Body of pancreas (tissue), 4 donors: ENCODE results near the gene MGAT4B.

Source experiments
- POLR2A ChIP-seq, 3 donors: fragments of 450-650 bp; IDR thresholded peaks; one replicate each; pipeline ENCODE4 v1.6.1; 2016; ENCODE audit warnings: antibody characterized with exemption in 3 of 3, mild to moderate bottlenecking in 2 of 3
- TF ChIP-seq, protein P1 (sequence below), 7 experiments: fragments of 450-650 bp in 4 of 7; fragments of 200-600 bp in 3 of 7; sonication (generic) in 3 of 7; IDR thresholded peaks; one replicate each; pipeline ENCODE4 v1.5.1; 2016 to 2019; ENCODE audit warnings: antibody characterized with exemption in 7 of 7

DNA sequence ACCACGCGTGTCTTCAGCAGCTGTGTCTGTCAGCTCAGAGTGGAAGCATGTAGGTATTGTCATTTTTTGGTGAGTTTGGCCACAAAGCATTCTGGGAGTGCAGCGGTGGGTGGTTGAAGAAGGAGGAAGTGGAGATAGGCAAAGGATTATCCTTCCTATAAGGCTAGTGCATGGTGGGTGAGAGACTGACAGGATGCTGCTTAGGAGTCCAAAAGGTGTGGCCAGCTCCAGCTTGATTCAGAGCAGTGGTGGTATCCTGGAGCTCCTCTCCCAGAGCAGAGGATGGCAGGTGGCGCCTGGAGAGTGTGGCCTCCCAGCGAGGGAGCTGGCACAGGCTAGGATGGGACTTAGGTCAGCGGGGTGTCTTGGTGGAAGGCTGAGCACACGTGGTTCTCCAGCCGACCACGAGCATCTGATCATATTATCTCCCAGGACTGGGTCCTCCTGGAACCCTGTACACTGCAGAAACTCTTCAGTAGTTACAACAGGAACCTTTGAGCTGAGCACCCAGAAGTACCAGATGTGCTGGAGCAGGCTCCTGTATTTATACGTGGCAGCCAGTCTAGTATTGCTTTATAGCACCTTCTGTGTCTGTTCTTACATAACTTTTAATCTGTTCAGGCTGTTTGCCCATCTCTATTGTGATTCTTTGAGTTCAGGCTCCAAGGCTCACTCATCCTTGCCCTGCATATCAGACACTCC lies 44.4 kb downstream of the MGAT4B start:
- TF ChIP-seq, protein P1, sequence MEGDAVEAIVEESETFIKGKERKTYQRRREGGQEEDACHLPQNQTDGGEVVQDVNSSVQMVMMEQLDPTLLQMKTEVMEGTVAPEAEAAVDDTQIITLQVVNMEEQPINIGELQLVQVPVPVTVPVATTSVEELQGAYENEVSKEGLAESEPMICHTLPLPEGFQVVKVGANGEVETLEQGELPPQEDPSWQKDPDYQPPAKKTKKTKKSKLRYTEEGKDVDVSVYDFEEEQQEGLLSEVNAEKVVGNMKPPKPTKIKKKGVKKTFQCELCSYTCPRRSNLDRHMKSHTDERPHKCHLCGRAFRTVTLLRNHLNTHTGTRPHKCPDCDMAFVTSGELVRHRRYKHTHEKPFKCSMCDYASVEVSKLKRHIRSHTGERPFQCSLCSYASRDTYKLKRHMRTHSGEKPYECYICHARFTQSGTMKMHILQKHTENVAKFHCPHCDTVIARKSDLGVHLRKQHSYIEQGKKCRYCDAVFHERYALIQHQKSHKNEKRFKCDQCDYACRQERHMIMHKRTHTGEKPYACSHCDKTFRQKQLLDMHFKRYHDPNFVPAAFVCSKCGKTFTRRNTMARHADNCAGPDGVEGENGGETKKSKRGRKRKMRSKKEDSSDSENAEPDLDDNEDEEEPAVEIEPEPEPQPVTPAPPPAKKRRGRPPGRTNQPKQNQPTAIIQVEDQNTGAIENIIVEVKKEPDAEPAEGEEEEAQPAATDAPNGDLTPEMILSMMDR (IDR thresholded peaks at IDR 0.05): no peak
- TF ChIP-seq POLR2A (IDR thresholded peaks at IDR 0.05): no peak
